HG03442 (cell line): Measurements from ENCODE around the gene ARMH3.
"Not testable (repeated sequence)": the region's sequence is repeated elsewhere in the genome, so short reads cannot be mapped to it uniquely, and the experiment has no call there.

Source experiments
- ATAC-seq: cut with Tn5 transposase; IDR thresholded peaks from one replicate; pipeline ENCODE4 v1.9.1; 2021; ENCODE audit warnings: mild to moderate bottlenecking, moderate library complexity; ENCODE audit not compliant: unreplicated experiment

Gene ARMH3

DNA sequence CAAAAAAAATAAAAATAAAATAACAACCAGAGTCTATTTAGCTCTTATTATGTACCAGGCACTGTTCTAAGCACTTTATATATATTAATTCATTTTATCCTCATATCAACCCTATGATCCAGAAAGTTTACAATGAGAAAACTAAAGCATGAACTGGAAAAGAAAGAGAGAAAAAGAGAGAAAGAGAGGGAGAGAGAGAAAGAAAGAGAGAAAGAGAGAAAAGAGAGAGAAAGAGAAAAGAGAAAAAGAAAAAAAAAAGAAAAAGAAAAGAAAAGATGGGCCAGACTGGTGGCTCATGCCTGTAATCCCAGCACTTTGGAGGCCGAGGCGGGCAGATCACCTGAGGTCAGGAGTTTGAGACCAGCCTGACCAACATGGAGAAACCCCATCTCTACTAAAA, 9.9 kb downstream of the ARMH3 start:
- no peak for ATAC-seq

DNA sequence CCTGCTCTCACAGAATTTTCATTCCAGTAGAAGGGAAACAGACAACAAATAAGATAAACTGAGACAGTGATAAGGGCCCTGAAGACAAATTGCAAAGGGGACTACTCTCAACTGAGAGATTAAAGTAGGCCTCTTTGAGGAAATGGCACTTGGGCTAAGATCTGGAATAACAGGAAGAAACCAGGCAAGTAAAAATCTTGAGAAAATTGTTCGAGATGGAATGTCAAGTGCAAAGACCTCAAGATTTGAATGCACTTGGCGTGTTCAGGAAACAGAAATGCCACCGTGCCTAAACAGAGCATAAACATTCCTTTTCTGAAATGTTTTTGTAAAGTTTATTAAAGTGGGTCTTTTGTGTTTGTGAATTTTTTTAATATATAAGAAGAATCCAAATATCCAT, 10.7 kb downstream of the ARMH3 start:
- no peak for ATAC-seq

GRCh38 chr10:102040305-102041050, 15.5 kb downstream of the ARMH3 start:
- ATAC-seq = no peak

GRCh38 chr10:102038410-102038809, 17.6 kb downstream of the ARMH3 start:
- no peak for ATAC-seq

GRCh38 chr10:102035807-102036206, 20.2 kb downstream of the ARMH3 start:
- not testable (repeated sequence) for ATAC-seq

GRCh38 chr10:102033787-102034186, 22.2 kb downstream of the ARMH3 start:
- no peak for ATAC-seq

GRCh38 chr10:102027261-102027660, 28.7 kb downstream of the ARMH3 start:
- no peak for ATAC-seq

GRCh38 chr10:102024799-102025198, 31.2 kb downstream of the ARMH3 start:
- ATAC-seq = no peak

DNA sequence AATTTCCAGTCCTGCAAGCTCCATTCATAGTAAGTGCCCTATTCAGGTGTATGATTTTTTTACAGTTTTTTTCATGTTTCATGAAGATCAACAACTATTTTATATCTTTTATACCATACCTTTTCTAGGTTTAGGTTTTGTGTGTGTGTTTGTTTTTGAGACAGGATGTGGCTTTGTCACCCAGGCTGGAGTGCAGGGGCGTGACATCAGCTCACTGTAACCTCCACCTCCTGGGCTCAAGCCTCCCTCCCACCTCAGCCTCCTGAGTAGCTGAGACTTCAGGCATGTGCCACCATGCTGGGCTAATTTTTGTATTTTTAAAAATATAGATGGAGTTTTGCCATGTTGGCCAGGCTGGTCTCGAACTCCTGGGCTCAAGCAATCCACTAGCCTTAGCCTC, 35.0 kb downstream of the ARMH3 start:
- ATAC-seq = no peak

GRCh38 chr10:102017295-102017694, 38.7 kb downstream of the ARMH3 start:
- ATAC-seq = no peak

DNA sequence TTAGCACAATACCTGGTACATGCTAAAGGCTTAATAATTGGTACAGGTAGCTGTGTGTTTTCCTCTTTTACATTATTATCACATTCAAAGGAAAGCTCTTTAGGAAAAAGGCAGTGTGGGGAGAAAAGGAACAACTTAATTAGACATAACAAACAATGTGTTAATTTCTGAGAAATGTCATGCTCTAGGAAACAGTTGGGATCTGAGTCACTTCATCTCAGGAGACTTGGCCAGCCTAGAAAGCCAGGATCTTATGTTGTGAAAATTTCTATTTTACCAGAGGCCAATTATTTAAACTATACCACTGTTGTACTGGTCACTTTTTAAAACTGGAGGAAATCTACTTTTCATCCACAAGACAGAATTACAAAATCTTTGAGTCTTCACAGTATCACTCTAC, 39.6 kb downstream of the ARMH3 start:
- ATAC-seq = no peak

DNA sequence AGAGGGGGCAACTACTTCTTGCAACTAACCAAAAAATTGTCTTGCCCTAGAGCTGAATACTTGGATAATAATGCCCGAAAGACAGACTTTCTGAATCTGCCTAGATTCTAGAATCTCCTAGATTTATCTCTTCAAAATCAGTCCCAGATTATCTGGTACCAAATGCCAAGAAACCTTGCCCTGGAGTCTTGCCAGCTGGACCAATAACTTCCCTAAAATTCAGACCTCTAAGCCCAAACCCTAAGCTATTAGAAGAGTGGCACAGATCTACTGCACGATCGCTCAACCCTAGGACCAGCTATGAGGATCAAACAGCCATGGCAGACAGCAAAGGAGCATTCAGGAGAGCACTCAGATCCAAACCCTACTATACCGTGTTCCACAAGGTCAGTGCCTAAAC, 45.0 kb downstream of the ARMH3 start:
- no peak for ATAC-seq

DNA sequence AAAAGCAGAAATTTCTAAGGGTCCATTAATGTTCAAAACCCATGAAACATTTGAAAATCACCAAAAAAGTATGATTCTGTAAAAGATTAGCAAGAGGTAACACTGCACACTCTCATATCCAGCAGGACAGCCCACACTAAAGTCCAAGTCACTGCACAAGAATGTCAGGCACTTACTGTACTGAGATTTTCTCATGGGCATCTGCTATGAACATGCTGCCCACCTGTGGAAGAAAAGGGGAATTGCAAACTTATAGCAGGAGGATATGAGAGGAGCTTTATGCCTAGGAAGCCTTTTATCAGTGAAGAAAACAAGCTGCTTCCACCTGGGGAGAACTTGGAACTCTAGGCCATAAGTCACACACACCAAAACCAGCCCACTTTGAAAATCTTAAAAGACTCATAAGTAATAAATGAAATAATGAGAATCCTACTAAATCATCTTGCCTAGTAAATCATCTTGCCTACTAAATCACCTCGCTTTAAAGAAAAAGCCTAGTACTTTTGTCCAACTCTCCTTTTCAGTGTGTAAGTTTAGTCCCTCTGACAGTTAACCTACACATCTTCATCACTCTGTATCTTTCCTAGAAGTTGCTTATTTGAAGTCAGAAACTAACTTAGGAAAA, 46.1 kb downstream of the ARMH3 start:
- ATAC-seq = no peak

GRCh38 chr10:102007796-102008195, 48.2 kb downstream of the ARMH3 start:
- no peak for ATAC-seq

GRCh38 chr10:102007031-102007430, 48.9 kb downstream of the ARMH3 start:
- ATAC-seq = not testable (repeated sequence)

GRCh38 chr10:102004376-102004775, 51.6 kb downstream of the ARMH3 start:
- ATAC-seq = no peak

- no peak for ATAC-seq
Measured at GRCh38 chr10:102003541-102003940, 52.4 kb downstream of the ARMH3 start.

GRCh38 chr10:102001435-102002068, 54.4 kb downstream of the ARMH3 start:
- ATAC-seq = peak; percentile 72

GRCh38 chr10:101997803-101998202, 58.2 kb downstream of the ARMH3 start:
- no peak for ATAC-seq

DNA sequence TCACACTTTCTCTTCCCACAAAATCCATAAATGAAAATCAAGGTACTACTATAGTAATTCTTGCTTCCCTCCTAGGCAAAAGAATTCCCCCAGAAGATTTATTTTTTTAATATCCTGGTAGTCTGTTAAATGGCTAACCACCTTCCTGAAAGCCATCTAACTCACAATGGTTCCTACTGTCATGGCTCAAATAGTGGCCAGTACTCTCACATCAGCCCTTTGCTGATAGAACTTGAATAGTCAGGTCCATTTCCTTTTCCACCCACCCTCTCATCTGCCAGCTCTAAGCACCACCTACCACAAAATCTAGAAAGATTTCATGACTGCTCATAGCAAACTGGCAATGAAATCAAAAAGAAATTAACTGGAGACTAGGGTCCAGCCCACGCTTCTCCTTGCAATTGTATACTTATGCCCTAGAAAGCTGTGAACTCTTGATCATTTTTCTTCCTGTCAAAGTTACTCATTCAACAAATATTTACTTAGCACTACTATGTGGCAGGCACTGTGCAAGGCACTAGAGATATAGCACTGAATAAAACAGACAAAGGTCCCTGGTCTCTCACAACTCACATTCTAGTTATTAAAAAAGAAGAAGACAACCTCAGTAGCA, 60.4 kb downstream of the ARMH3 start:
- ATAC-seq = no peak

DNA sequence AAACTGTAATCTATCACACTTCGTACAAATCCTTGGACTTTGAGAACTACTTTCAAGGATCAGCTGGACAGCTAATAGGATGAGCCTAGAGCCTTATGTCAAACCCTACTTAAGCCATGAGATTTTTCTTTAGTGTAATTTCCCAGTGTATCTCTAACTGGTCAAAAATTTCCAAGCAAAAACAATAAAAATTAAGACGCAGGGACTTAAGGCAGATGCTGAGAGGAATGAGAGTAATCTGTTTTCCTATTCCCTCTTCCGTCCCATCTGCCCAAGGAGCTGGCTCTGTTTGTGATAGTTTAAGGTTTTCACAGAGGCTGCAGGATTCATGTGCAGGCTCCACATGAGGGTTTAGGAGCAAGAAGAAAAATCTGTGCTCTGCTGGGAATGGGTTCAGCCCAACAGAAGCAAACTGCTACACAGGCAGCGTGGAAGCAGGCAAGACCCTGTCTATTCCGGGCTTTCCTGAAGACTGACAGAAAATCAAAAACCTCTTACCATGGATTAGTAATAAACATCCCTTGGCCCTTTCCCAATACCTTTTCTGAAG, 62.2 kb downstream of the ARMH3 start:
- no peak for ATAC-seq
